CD4-positive, CD25-positive, alpha-beta regulatory T cell (primary cell): Measurements from ENCODE around the gene FUT6. TPM values are rescaled to one million over a fixed set of nuclear protein-coding genes. Genes with fewer than 3 reads are reported as not detected.

Source experiments
- ATAC-seq, 2 donors: fragments of 150-1000 bp; cut with Tn5 transposase; one replicate each; pipeline ENCODE4 v1.10.0; 2021; ENCODE audit warnings: low read depth in 2 of 2, moderate number of reproducible peaks in 2 of 2, moderate library complexity in 1 of 2
- DNase-seq, 3 donors: peaks; one replicate each; pipeline versions ENCODE4 v3.0.0 to v3.0.0-alpha.2; 2012 to 2022; ENCODE audit warnings: mixed read lengths in 1 of 3
- H3K27ac ChIP-seq: one replicate; pipeline ENCODE4 v1.7.0; 2013; ENCODE audit warnings: mild to moderate bottlenecking, low read length; ENCODE audit not compliant: insufficient read depth, poor library complexity, severe bottlenecking
- H3K27me3 ChIP-seq: one replicate; pipeline ENCODE4 v1.7.0; 2013; ENCODE audit warnings: low read length; ENCODE audit not compliant: control insufficient read depth, insufficient read depth
- H3K36me3 ChIP-seq: one replicate; pipeline ENCODE4 v1.7.0; 2013; ENCODE audit warnings: mild to moderate bottlenecking, low read length, moderate library complexity; ENCODE audit not compliant: control insufficient read depth, insufficient read depth
- H3K4me1 ChIP-seq: 2 replicates; pipeline ENCODE4 v1.7.0; 2013; ENCODE audit warnings: mild to moderate bottlenecking, low read length; ENCODE audit not compliant: insufficient read depth, control insufficient read depth, poor library complexity, severe bottlenecking
- H3K4me3 ChIP-seq: one replicate; pipeline ENCODE4 v1.7.0; 2013; ENCODE audit warnings: low read depth, mild to moderate bottlenecking, low read length, moderate library complexity
- H3K9me3 ChIP-seq, 2 experiments: 1 replicate in 1 of 2; 2 replicates in 1 of 2; pipeline ENCODE4 v1.7.0; 2013; ENCODE audit warnings: low read length in 2 of 2, mild to moderate bottlenecking in 1 of 2, moderate library complexity in 1 of 2; ENCODE audit not compliant: control insufficient read depth in 2 of 2
- H3K27ac Mint-ChIP-seq, 3 donors: one replicate each; pipeline ENCODE4 v1.8.0; 2020 to 2022; ENCODE audit warnings: mild to moderate bottlenecking in 3 of 3, mixed read lengths in 3 of 3, moderate library complexity in 2 of 3
- H3K27me3 Mint-ChIP-seq: one replicate; pipeline ENCODE4 v1.8.0; 2022; ENCODE audit warnings: mild to moderate bottlenecking, mixed read lengths
- H3K36me3 Mint-ChIP-seq: one replicate; pipeline ENCODE4 v1.8.0; 2020; ENCODE audit warnings: mixed read lengths
- H3K4me1 Mint-ChIP-seq, 4 donors: one replicate each; pipeline ENCODE4 v1.8.0; 2020 to 2022; ENCODE audit warnings: mixed read lengths in 4 of 4, mild to moderate bottlenecking in 1 of 4
- H3K4me3 Mint-ChIP-seq, 4 donors: one replicate each; pipeline ENCODE4 v1.8.0; 2020 to 2022; ENCODE audit warnings: mild to moderate bottlenecking in 4 of 4, mixed read lengths in 4 of 4, moderate library complexity in 3 of 4
- H3K9me3 Mint-ChIP-seq, 7 donors: one replicate each; pipeline ENCODE4 v1.8.0; 2020 to 2022; ENCODE audit warnings: mixed read lengths in 7 of 7, mild to moderate bottlenecking in 3 of 7, moderate library complexity in 2 of 7
- polyA plus RNA-seq, 4 donors: library from polyadenylated mRNA; unstranded; fragments of 300-500 nt; fragmentation: Illumina TruSeq; gene quantifications; one replicate each; pipeline ENCODE4 v1.2.3, GENCODE V29; 2021
- total RNA-seq: library from RNA; stranded (reverse); gene quantifications from one replicate; pipeline ENCODE4 v1.2.3, GENCODE V29; 2022

FUT6 gene
- total and polyA plus RNA-seq, 5 donors from 2014 or later: not detected

DNA sequence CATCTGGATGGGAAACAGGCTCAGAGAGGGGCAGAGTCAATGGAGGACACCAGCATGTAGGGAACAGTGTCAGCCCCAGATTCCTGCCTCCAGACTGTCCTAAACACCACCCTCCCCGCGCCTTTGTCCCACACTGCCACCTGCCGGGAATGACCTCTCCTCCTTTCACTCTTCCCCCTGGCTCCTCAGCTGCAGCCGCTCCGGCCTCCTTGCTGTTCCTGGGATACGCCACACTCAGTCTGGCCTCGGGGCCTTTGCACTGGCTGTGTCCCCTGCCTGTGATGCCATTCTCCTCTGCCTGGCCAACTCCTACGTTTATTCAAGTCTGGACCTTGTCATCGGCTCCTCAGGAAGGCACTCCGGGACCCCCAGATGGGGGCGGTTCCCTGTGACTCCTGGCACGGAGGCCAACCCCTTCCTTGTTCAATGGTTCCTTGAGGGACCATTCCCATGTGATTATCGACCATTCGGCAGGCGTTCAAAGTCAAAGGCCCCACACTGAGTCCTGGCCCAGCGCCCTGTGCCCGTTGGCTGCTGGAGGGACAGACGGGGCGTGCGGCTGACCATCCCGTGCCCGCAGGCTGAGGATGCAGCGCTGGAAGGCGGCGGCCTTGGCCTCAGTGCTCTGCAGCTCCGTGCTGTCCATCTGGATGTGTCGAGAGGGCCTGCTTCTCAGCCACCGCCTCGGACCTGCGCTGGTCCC, 15.8 kb downstream of the FUT6 start:
- H3K36me3 Mint-ChIP-seq: no peaks in the 10 kb centered on the region
- peaks cover 4% of the 10 kb centered on the region for H3K27me3 Mint-ChIP-seq
- H3K27ac ChIP-seq: no peak overlapping the region
- H3K9me3 Mint-ChIP-seq: peaks cover 0 to 5% (median 2%) of the 10 kb centered on the region in 7 donors
- DNase-seq (no peak), ATAC-seq (no peak)
- H3K4me3 Mint-ChIP-seq: no peak overlapping the region
- H3K27ac Mint-ChIP-seq: no peak overlapping the region
- H3K27me3 ChIP-seq: no peaks in the 10 kb centered on the region
- no peaks in the 10 kb centered on the region for H3K36me3 ChIP-seq
- H3K9me3 ChIP-seq: no peaks in the 10 kb centered on the region
- H3K4me3 ChIP-seq: no peak overlapping the region
- peaks cover 0 to 13% (median 3%) of the 10 kb centered on the region in 4 donors for H3K4me1 Mint-ChIP-seq
- peaks cover 7% of the 10 kb centered on the region for H3K4me1 ChIP-seq

DNA sequence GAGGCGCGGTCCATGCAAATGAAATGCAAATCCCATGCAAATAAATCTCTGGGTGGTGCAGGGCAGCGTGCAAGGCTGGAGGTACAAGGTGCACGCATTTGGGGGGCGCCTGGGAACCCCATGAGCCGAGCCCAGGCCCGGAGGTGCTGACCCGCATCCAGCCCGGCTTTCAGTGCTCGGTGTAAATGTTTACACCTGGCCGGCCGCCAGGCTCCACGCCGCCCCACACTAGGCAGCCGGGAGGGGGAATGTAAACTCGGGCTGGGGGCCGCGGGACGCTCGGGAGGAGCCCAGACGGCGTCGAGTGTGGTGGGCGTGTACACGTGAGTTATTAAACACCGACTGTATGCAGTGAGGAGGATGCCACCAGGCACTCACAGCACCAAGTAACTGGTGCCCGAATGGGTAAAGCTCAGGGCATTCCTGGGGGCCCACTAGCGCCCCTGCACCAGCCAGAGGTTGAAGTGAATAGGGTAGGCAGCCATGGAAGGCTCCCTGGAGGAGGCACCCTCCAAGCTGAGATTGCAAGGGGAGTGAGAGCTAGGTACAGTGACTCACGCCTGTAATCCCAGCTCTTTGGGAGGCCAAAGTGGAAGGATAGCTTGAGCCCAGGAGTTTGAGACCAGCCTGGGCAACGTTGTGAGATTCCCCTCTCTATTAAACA, 17.2 kb downstream of the FUT6 start:
- no peaks in the 10 kb centered on the region for H3K36me3 Mint-ChIP-seq
- H3K27me3 Mint-ChIP-seq: peaks cover 4% of the 10 kb centered on the region

DNA sequence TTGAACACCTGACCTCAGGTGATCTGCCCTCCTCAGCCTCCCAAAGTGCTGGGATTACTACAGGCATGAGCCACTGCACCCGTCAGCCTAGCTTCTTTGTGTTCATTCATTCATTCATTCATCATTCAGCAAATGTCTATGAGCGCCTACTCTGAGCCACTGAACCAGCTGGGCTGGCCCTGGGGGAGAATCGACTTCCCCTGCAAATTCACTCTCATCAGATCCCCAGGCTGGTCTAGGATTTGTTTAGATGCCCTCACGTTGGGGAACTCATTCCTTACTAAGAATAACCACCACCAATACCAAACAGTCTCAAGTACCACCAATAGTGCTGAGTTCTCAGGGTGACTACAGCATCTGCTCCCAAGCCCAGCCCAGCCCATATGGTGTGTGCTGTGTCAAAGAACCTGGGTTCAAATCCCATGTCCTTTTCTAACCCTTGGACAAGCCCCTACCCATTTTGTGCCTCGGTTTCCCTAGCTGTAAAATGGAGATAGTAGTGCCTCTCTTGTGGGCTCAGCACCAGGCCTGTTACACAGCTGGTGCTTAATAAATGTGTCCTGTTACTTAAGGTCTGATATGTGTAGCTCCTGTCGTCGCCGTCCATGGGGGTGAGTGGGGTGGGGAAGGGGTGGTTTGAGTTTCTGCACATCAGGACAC, 17.9 kb downstream of the FUT6 start:
- H3K4me3 Mint-ChIP-seq: no peak overlapping the region
- Histone ChIP-seq H3K9me3 (no peaks in the 10 kb centered on the region), H3K27me3 (no peaks in the 10 kb centered on the region), H3K4me3 (no peak overlapping the region), H3K4me1 (no peaks in the 10 kb centered on the region), H3K36me3 (no peaks in the 10 kb centered on the region), H3K27ac (no peak overlapping the region)
- ATAC-seq (no peak), DNase-seq (no peak)
- peaks cover 4% of the 10 kb centered on the region for H3K27me3 Mint-ChIP-seq
- peaks cover 0 to 5% (median 0%) of the 10 kb centered on the region in 7 donors for H3K9me3 Mint-ChIP-seq
- H3K27ac Mint-ChIP-seq: no peak overlapping the region
- peaks cover 0 to 2% (median 0%) of the 10 kb centered on the region in 4 donors for H3K4me1 Mint-ChIP-seq
- H3K36me3 Mint-ChIP-seq: no peaks in the 10 kb centered on the region

More for the DNA sequence above, 17.2 kb downstream of the FUT6 start:
- Histone ChIP-seq H3K4me3 (no peak overlapping the region), H3K36me3 (no peaks in the 10 kb centered on the region), H3K4me1 (no peaks in the 10 kb centered on the region), H3K9me3 (no peaks in the 10 kb centered on the region), H3K27me3 (no peaks in the 10 kb centered on the region), H3K27ac (no peak overlapping the region)
- ATAC-seq: no peak
- Mint-ChIP-seq H3K27ac (no peak overlapping the region), H3K4me3 (peak overlapping the region in 1 of 4 donors; percentile 44), H3K9me3 (peaks cover 0 to 5% (median 2%) of the 10 kb centered on the region in 7 donors), H3K4me1 (peaks cover 0 to 9% (median 3%) of the 10 kb centered on the region in 4 donors)
- DNase-seq: no peak

DNA sequence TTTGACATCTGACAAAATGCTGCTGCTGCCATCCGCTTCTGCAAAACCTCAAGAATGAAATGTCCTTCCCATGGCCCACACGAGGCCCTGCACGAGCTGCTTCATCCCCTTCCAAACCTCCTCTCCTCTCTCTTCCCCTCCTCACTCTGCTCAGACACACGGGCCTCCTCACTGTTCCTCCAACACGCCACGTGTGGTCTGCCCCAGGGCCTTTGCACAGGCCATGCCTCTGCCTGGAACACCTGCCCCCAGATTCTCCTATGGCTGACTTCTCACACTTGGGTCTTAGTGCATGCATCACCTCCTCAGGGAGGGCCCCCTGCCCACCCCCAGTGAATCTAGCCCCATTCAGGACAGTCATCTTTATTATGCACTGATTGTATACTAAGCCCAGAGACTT, 18.7 kb downstream of the FUT6 start:
- Mint-ChIP-seq H3K27me3 (peaks cover 8% of the 10 kb centered on the region), H3K9me3 (peaks cover 0 to 5% (median 0%) of the 10 kb centered on the region in 7 donors), H3K4me3 (no peak overlapping the region), H3K4me1 (no peaks in the 10 kb centered on the region), H3K27ac (peak overlapping the region in 1 of 3 donors; percentile 65), H3K36me3 (no peaks in the 10 kb centered on the region)
- H3K4me1 ChIP-seq: no peaks in the 10 kb centered on the region
- no peak for DNase-seq
- no peaks in the 10 kb centered on the region for H3K27me3 ChIP-seq
- H3K4me3 ChIP-seq: no peak overlapping the region
- H3K9me3 ChIP-seq: no peaks in the 10 kb centered on the region
- no peaks in the 10 kb centered on the region for H3K36me3 ChIP-seq
- ATAC-seq: no peak
- H3K27ac ChIP-seq: no peak overlapping the region

DNA sequence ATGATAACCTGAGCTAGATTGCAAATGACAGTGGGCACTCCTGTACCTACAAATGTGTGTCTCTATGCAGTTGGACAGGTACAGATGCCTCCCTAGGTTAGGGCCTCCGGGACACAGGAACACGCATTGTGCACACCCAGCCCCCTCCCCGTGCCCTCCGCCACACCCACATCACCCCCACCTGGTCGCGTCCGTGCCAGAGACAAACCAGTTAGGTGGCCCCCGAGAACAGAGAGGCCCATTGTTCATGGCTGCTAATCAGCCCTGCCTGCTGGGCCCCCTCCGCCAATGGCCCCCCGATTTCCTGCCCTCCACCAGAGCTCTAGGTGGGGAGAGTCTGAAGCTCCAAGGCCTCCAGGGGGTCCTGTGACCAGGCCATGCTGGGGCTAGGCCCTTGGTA, 20.9 kb downstream of the FUT6 start:
- H3K4me1 ChIP-seq: no peaks in the 10 kb centered on the region
- H3K27me3 Mint-ChIP-seq: peaks cover 8% of the 10 kb centered on the region
- no peaks in the 10 kb centered on the region for H3K27me3 ChIP-seq
- no peaks in the 10 kb centered on the region for H3K36me3 Mint-ChIP-seq
- peaks cover 0 to 4% (median 0%) of the 10 kb centered on the region in 7 donors for H3K9me3 Mint-ChIP-seq
- no peaks in the 10 kb centered on the region for H3K4me1 Mint-ChIP-seq
- ATAC-seq (no peak), DNase-seq (no peak)
- H3K4me3 Mint-ChIP-seq: no peak overlapping the region
- no peaks in the 10 kb centered on the region for H3K36me3 ChIP-seq
- H3K4me3 ChIP-seq: no peak overlapping the region
- no peak overlapping the region for H3K27ac Mint-ChIP-seq
- no peaks in the 10 kb centered on the region for H3K9me3 ChIP-seq
- no peak overlapping the region for H3K27ac ChIP-seq

DNA sequence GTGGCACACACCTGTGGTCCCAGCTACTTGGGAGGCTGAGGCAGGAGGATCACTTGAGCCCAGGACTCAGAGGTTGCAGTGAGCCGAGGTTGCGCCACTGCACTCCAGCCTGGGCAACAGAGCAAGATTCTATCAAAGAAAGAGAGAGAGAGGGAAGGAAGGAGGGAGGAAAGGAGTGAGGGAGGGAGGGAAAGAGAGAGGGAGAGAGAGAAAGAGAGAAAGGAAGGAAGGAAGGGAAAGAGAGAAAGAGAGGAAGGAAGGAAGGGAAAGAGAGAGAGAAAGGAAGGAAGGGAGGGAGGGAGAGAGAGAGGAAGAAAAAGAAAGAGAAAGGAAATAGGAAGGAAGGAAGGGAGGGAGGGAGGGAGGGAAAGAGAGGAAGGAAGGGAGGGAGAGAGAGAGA, 22.3 kb downstream of the FUT6 start:
- DNase-seq (no peak), ATAC-seq (no peak)
- Histone ChIP-seq H3K27ac (no peak overlapping the region), H3K36me3 (no peaks in the 10 kb centered on the region), H3K9me3 (no peaks in the 10 kb centered on the region), H3K4me1 (no peaks in the 10 kb centered on the region), H3K4me3 (no peak overlapping the region), H3K27me3 (no peaks in the 10 kb centered on the region)
- no peaks in the 10 kb centered on the region for H3K36me3 Mint-ChIP-seq
- H3K27me3 Mint-ChIP-seq: peaks cover 8% of the 10 kb centered on the region
- peaks cover 0 to 2% (median 0%) of the 10 kb centered on the region in 7 donors for H3K9me3 Mint-ChIP-seq
- no peak overlapping the region for H3K4me3 Mint-ChIP-seq
- H3K27ac Mint-ChIP-seq: no peak overlapping the region
- no peaks in the 10 kb centered on the region for H3K4me1 Mint-ChIP-seq

DNA sequence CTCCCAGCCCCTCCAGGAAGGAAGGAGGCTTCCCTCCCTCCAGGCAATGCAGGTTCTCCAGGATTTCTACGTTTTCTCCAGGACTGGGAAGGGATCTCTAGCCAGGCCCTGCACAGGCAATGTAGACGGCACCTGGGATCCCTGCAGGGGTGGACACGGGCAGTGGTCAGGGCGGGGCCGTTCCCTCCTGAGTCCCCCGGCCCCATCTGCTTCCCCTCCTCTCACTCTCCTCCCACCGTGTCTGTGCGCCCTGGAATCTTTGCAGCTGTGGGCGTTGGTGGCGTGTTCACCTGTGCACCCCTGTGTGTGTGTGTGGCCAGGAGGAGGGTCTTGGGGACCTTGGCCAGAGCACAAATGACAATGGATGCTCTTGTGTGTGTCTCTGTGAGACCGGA, 24.7 kb downstream of the FUT6 start:
- Mint-ChIP-seq H3K9me3 (no peaks in the 10 kb centered on the region), H3K4me3 (no peak overlapping the region), H3K36me3 (no peaks in the 10 kb centered on the region), H3K27me3 (peaks cover 4% of the 10 kb centered on the region), H3K4me1 (no peaks in the 10 kb centered on the region), H3K27ac (peak overlapping the region in 1 of 3 donors; percentile 59)
- no peaks in the 10 kb centered on the region for H3K27me3 ChIP-seq
- H3K36me3 ChIP-seq: no peaks in the 10 kb centered on the region
- no peak for ATAC-seq
- H3K27ac ChIP-seq: no peak overlapping the region
- no peak for DNase-seq
- no peaks in the 10 kb centered on the region for H3K9me3 ChIP-seq
- H3K4me3 ChIP-seq: no peak overlapping the region
- no peaks in the 10 kb centered on the region for H3K4me1 ChIP-seq
